ENCODE data around the gene CBLB.

CBLB gene

GRCh38 chr3:105649480-105649879, 219.3 kb downstream of the CBLB start:
- no peak for DNase-seq (ENCODE audit: low spot score)
- no peak for TF ChIP-seq CTCF (IDR thresholded peaks at IDR 0.05; ENCODE audit: borderline replicate concordance, control extremely low read depth, extremely low read depth, insufficient read depth, missing control alignments)
- in situ Hi-C loops (cut with MboI; ENCODE audit: low sequenced_read_pairs, unreplicated experiment): no loop called here

GRCh38 chr3:105647047-105647446, 221.8 kb downstream of the CBLB start:
- no peak for DNase-seq (ENCODE audit: low spot score)
- in situ Hi-C loops (cut with MboI; ENCODE audit: low sequenced_read_pairs, unreplicated experiment): no loop called here
- TF ChIP-seq CTCF (IDR thresholded peaks at IDR 0.05; ENCODE audit: borderline replicate concordance, control extremely low read depth, extremely low read depth, insufficient read depth, missing control alignments): no peak

- DNase-seq (ENCODE audit: low spot score): no peak
- in situ Hi-C loops (cut with MboI; ENCODE audit: low sequenced_read_pairs, unreplicated experiment): no loop called here
- no peak for TF ChIP-seq CTCF (IDR thresholded peaks at IDR 0.05; ENCODE audit: borderline replicate concordance, control extremely low read depth, extremely low read depth, insufficient read depth, missing control alignments)
Measured at GRCh38 chr3:105639131-105639530, 229.7 kb downstream of the CBLB start.

GRCh38 chr3:105634708-105635107, 234.1 kb downstream of the CBLB start:
- in situ Hi-C loops (cut with MboI; ENCODE audit: low sequenced_read_pairs, unreplicated experiment): no loop called here
- no peak for DNase-seq (ENCODE audit: low spot score)
- TF ChIP-seq CTCF (IDR thresholded peaks at IDR 0.05; ENCODE audit: borderline replicate concordance, control extremely low read depth, extremely low read depth, insufficient read depth, missing control alignments): no peak

- in situ Hi-C loops (cut with MboI; ENCODE audit: low sequenced_read_pairs, unreplicated experiment): no loop called here
- DNase-seq (ENCODE audit: low spot score): no peak
- no peak for TF ChIP-seq CTCF (IDR thresholded peaks at IDR 0.05; ENCODE audit: borderline replicate concordance, control extremely low read depth, extremely low read depth, insufficient read depth, missing control alignments)
Measured at GRCh38 chr3:105629718-105630117, 239.1 kb downstream of the CBLB start.

- in situ Hi-C loops (cut with MboI; ENCODE audit: low sequenced_read_pairs, unreplicated experiment): no loop called here
- no peak for TF ChIP-seq CTCF (IDR thresholded peaks at IDR 0.05; ENCODE audit: borderline replicate concordance, control extremely low read depth, extremely low read depth, insufficient read depth, missing control alignments)
- DNase-seq (ENCODE audit: low spot score): no peak
Measured at GRCh38 chr3:105626739-105627138, 242.1 kb downstream of the CBLB start.

- in situ Hi-C loops (cut with MboI; ENCODE audit: low sequenced_read_pairs, unreplicated experiment): no loop called here
- no peak for TF ChIP-seq CTCF (IDR thresholded peaks at IDR 0.05; ENCODE audit: borderline replicate concordance, control extremely low read depth, extremely low read depth, insufficient read depth, missing control alignments)
- no peak for DNase-seq (ENCODE audit: low spot score)
Measured at GRCh38 chr3:105622169-105622568, 246.6 kb downstream of the CBLB start.
